Naive thymus-derived CD4-positive, alpha-beta T cell (primary cell): ENCODE data around the gene NEK10. TPM values are rescaled to one million over a fixed set of nuclear protein-coding genes. Genes with fewer than 3 reads are reported as not detected.
"Not testable (repeated sequence)": the region's sequence is repeated elsewhere in the genome, so short reads cannot be mapped to it uniquely, and the experiment has no call there.

Experiments used
- ATAC-seq: fragments of 150-1000 bp; cut with Tn5 transposase; 2 replicates; pipeline ENCODE4 v1.10.0; 2021; ENCODE audit warnings: mild to moderate bottlenecking, moderate library complexity
- CTCF ChIA-PET: fragments of 350-600 bp; sonication (Branson Sonifier 250); formaldehyde crosslinking; loops from one replicate; lab custom pipeline; 2021; ENCODE audit warnings: antibody characterized with exemption; lab: Charles Lee
- POLR2A ChIA-PET: fragments of 350-600 bp; sonication (Branson Sonifier 250); formaldehyde crosslinking; loops from one replicate; lab custom pipeline; 2021; ENCODE audit warnings: antibody characterized with exemption, inconsistent platforms; lab: Charles Lee
- DNase-seq, 9 donors: peaks; one replicate each; pipeline versions ENCODE4 v3.0.0 to v3.0.0-alpha.2; 2020 to 2022; ENCODE audit warnings: mixed read lengths in 1 of 9
- H3K27ac ChIP-seq: one replicate; pipeline ENCODE4 v1.7.0; 2013; ENCODE audit warnings: mild to moderate bottlenecking, low read depth, low read length, moderate library complexity
- H3K27me3 ChIP-seq, 2 donors: one replicate each; pipeline ENCODE4 v1.7.0; 2013; ENCODE audit warnings: low read length in 2 of 2, mild to moderate bottlenecking in 2 of 2, moderate library complexity in 2 of 2; ENCODE audit not compliant: control insufficient read depth in 2 of 2, insufficient read depth in 2 of 2
- H3K36me3 ChIP-seq, 3 experiments: 1 replicate in 2 of 3; 2 replicates in 1 of 3; pipeline ENCODE4 v1.7.0; 2013; ENCODE audit warnings: low read length in 3 of 3, mild to moderate bottlenecking in 3 of 3, moderate library complexity in 1 of 3; ENCODE audit not compliant: insufficient read depth in 3 of 3, control insufficient read depth in 2 of 3
- H3K4me1 ChIP-seq, 2 donors: one replicate each; pipeline ENCODE4 v1.7.0; 2013; ENCODE audit warnings: low read length in 2 of 2, mild to moderate bottlenecking in 2 of 2, moderate library complexity in 1 of 2; ENCODE audit not compliant: control insufficient read depth in 2 of 2, insufficient read depth in 2 of 2
- H3K4me3 ChIP-seq: 2 replicates; pipeline ENCODE4 v1.7.0; 2013; ENCODE audit warnings: mild to moderate bottlenecking, low read length
- H3K9me3 ChIP-seq, 3 experiments: 1 replicate in 2 of 3; 2 replicates in 1 of 3; pipeline ENCODE4 v1.7.0; 2013; ENCODE audit warnings: low read length in 3 of 3; ENCODE audit not compliant: control insufficient read depth in 2 of 3
- H3K27ac Mint-ChIP-seq, 9 donors: one replicate each; pipeline ENCODE4 v1.8.0; 2020 to 2022; ENCODE audit warnings: mixed read lengths in 9 of 9, mild to moderate bottlenecking in 8 of 9, moderate library complexity in 5 of 9, inconsistent platforms in 2 of 9
- H3K27me3 Mint-ChIP-seq, 5 donors: one replicate each; pipeline ENCODE4 v1.8.0; 2021 to 2022; ENCODE audit warnings: mixed read lengths in 5 of 5, mild to moderate bottlenecking in 1 of 5
- H3K36me3 Mint-ChIP-seq, 5 donors: one replicate each; pipeline ENCODE4 v1.8.0; 2020 to 2022; ENCODE audit warnings: mixed read lengths in 5 of 5, mild to moderate bottlenecking in 3 of 5, inconsistent platforms in 1 of 5
- H3K4me1 Mint-ChIP-seq, 7 donors: one replicate each; pipeline ENCODE4 v1.8.0; 2020 to 2022; ENCODE audit warnings: mixed read lengths in 7 of 7, mild to moderate bottlenecking in 3 of 7, inconsistent platforms in 1 of 7
- H3K4me3 Mint-ChIP-seq, 10 donors: one replicate each; pipeline ENCODE4 v1.8.0; 2020 to 2022; ENCODE audit warnings: mild to moderate bottlenecking in 10 of 10, mixed read lengths in 10 of 10, moderate library complexity in 6 of 10, inconsistent platforms in 2 of 10
- H3K9me3 Mint-ChIP-seq, 11 donors: one replicate each; pipeline ENCODE4 v1.8.0; 2020 to 2022; ENCODE audit warnings: mixed read lengths in 11 of 11, mild to moderate bottlenecking in 4 of 11, inconsistent platforms in 1 of 11, moderate library complexity in 1 of 11
- intact Hi-C, 2 donors: fragments of 100-400 bp; cut with micrococcal nuclease; formaldehyde crosslinking; loops; one replicate each; pipeline ENCODE4 v1.15.1; 2023
- polyA plus RNA-seq, 2 donors: library from polyadenylated mRNA; unstranded; fragments of 300-500 nt; fragmentation: Illumina TruSeq; gene quantifications; one replicate each; pipeline ENCODE4 v1.2.3, GENCODE V29; 2021
- total RNA-seq, 6 experiments: library from RNA in 5 of 6; stranded (reverse) in 5 of 6; gene quantifications; 1 replicate in 5 of 6; 2 replicates in 1 of 6; pipeline ENCODE4 v1.2.3 and lab custom pipeline; 2021 to 2026

NEK10 gene
- total and polyA plus RNA-seq, 7 experiments from 2014 or later: 0.64 to 2.0 (median 0.95) TPM; not detected in 2

DNA sequence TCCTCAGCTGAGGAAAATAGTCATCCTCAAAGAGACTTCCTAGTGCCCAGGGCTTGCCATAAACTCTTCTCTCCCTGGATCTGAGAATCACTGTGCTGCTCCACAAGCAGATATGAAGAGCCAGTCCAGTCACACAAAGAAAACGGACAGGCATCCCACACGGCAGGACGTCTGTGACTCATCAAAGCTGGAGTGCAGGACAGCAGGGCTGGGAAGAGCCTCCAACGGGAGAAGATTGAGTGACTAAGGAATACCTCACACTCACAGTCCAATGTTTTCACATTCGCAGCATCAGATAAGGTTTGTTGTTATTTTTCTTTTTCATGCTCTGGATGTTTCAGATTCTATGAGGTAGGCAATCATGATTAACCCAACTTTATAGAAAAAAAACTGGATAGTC is 57.8 kb downstream of the NEK10 start:
- POLR2A ChIA-PET: no interaction called here
- Mint-ChIP-seq H3K4me3 (no peak overlapping the region), H3K27me3 (peaks cover 0 to 20% (median 8%) of the 10 kb centered on the region in 5 donors), H3K9me3 (no peaks in the 10 kb centered on the region), H3K4me1 (peaks cover 0 to 4% (median 0%) of the 10 kb centered on the region in 7 donors), H3K36me3 (no peaks in the 10 kb centered on the region), H3K27ac (no peak overlapping the region)
- CTCF ChIA-PET: interaction anchor here (0.9 to 3.7 kb wide), 3 partner anchors 346 to 368 kb away, joined by 3 to 17 read pairs (median 4); no protein-coding TSS in a partner anchor
- DNase-seq (no peak), ATAC-seq (no peak)
- Histone ChIP-seq H3K4me3 (no peak overlapping the region), H3K9me3 (no peaks in the 10 kb centered on the region), H3K27ac (no peak overlapping the region), H3K4me1 (no peaks in the 10 kb centered on the region), H3K36me3 (no peaks in the 10 kb centered on the region), H3K27me3 (no peaks in the 10 kb centered on the region)
- intact Hi-C loops: loop anchor here (5.0 kb wide), 3 partner anchors 46 to 1016 kb away; partner anchors contain the start of gene SLC4A7 (in 1 of the 2)

DNA sequence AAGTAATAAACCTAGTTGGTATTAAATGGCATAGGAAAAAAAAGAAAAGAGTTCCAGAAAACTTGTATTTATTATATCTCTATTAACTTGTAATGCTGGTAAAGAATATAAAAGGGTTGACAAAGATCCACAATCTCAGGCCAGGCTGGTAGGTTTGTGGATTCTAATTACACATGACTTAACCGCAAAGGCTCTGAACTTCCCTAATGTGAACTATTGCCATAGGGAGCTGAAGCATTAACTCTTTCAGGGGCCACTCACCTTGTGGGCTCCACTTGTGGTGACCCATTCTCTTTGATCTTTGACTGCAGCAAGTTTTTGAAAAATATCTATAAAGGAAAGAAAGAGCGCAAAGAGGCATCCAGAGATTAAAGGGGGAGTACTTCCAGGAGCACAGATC is 58.5 kb downstream of the NEK10 start:
- ATAC-seq (no peak), DNase-seq (no peak)
- CTCF ChIA-PET: interaction anchor here (1.0 to 3.7 kb wide), 2 partner anchors 349 to 369 kb away, joined by 3 to 17 read pairs; no protein-coding TSS in a partner anchor
- intact Hi-C loops: loop anchor here (5.0 kb wide), 3 partner anchors 47 to 1017 kb away; partner anchors contain the start of gene SLC4A7 (in 1 of the 2)
- POLR2A ChIA-PET: no interaction called here
- Histone ChIP-seq H3K27me3 (no peaks in the 10 kb centered on the region), H3K4me3 (no peak overlapping the region), H3K9me3 (no peaks in the 10 kb centered on the region), H3K4me1 (no peaks in the 10 kb centered on the region), H3K36me3 (no peaks in the 10 kb centered on the region), H3K27ac (no peak overlapping the region)
- no peak overlapping the region for H3K4me3 Mint-ChIP-seq
- peaks cover 0 to 4% (median 0%) of the 10 kb centered on the region in 7 donors for H3K4me1 Mint-ChIP-seq
- H3K36me3 Mint-ChIP-seq: no peaks in the 10 kb centered on the region
- no peak overlapping the region for H3K27ac Mint-ChIP-seq
- no peaks in the 10 kb centered on the region for H3K9me3 Mint-ChIP-seq
- H3K27me3 Mint-ChIP-seq: peaks cover 6 to 25% (median 8%) of the 10 kb centered on the region in 5 donors

DNA sequence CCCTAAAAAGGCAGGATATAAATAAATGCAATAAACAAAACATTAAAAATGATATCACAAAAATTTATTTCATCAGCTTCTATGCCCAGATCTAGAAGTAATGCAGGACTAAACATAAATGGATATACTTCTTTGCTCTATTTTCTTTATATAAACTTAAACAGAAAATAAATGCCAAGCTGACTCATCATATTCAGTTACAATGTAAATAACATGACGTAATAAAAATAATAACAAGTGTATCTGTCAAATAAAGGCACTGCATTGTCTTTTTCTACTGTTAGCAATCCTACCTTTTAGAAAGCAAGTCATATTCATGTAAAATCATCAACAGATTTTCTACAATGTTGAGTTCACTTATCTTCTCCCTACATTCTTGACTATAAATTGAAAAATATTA is 61.6 kb downstream of the NEK10 start:
- H3K4me3 Mint-ChIP-seq: no peak overlapping the region
- Histone ChIP-seq H3K36me3 (no peaks in the 10 kb centered on the region), H3K27me3 (no peaks in the 10 kb centered on the region), H3K27ac (no peak overlapping the region), H3K4me3 (no peak overlapping the region), H3K4me1 (no peaks in the 10 kb centered on the region), H3K9me3 (no peaks in the 10 kb centered on the region)
- ChIA-PET CTCF (interaction anchor here (0.6 kb wide), 1 partner anchor 159 kb away, joined by 3 read pairs; no protein-coding TSS in a partner anchor), POLR2A (no interaction called here)
- DNase-seq: no peak
- intact Hi-C loops: no loop called here
- H3K4me1 Mint-ChIP-seq: peaks cover 0 to 4% (median 0%) of the 10 kb centered on the region in 7 donors
- H3K27me3 Mint-ChIP-seq: peaks cover 7 to 25% (median 9%) of the 10 kb centered on the region in 5 donors
- H3K27ac Mint-ChIP-seq: no peak overlapping the region
- H3K9me3 Mint-ChIP-seq: no peaks in the 10 kb centered on the region
- no peaks in the 10 kb centered on the region for H3K36me3 Mint-ChIP-seq
- ATAC-seq: no peak

DNA sequence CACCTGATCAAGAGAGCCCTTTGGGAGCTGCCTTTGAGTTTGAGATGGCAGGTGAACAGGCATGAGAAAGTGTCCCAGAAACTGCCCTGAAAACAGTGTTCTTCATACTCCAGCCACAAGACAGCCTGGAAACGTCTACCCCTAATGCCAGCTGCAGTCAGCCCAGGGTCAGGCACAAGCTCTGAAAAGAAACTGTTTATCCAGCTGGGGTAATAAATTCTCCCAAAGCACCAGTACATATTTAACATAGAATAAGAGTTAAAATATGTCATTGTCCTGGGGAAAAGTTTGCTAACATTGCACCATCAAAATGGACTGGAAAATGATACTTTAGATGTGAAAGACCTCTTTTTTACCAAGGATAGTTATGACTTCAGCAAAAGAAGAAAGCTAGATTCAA is 66.3 kb downstream of the NEK10 start:
- H3K4me3 Mint-ChIP-seq: no peak overlapping the region
- Histone ChIP-seq H3K9me3 (peaks cover 0 to 3% (median 0%) of the 10 kb centered on the region in 3 experiments), H3K36me3 (no peaks in the 10 kb centered on the region), H3K4me1 (no peaks in the 10 kb centered on the region), H3K27me3 (no peaks in the 10 kb centered on the region), H3K27ac (no peak overlapping the region), H3K4me3 (no peak overlapping the region)
- peaks cover 0 to 11% (median 7%) of the 10 kb centered on the region in 5 donors for H3K27me3 Mint-ChIP-seq
- ATAC-seq (no peak), DNase-seq (no peak)
- peaks cover 0 to 31% (median 5%) of the 10 kb centered on the region in 11 donors for H3K9me3 Mint-ChIP-seq
- ChIA-PET POLR2A (no interaction called here), CTCF (interaction anchor here (0.6 kb wide), 1 partner anchor 183 kb away, joined by 3 read pairs; no protein-coding TSS in a partner anchor)
- H3K27ac Mint-ChIP-seq: no peak overlapping the region
- no peaks in the 10 kb centered on the region for H3K4me1 Mint-ChIP-seq
- intact Hi-C loops: no loop called here
- peaks cover 0 to 19% (median 8%) of the 10 kb centered on the region in 5 donors for H3K36me3 Mint-ChIP-seq

DNA sequence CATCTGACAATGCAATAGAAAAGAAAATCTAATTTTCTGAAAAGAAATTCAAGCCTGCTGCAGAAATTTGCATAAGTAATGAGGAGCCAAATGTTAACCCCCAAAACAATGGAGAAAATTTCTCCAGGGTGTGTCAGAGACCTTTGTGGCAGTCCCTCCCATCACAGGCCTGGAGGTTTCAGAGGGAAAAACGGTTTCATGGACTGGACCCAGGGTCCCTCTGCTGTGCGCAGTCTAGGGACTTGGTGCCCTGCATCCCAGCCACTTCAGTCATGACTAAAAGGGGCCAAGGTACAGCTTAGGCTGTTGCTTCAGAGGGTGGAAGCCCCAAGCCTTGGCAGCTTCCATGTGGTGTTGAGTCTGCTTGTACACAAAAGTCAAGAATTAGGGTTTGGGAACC is 70.2 kb downstream of the NEK10 start:
- H3K4me3 ChIP-seq, H3K27me3 ChIP-seq, H3K27me3 Mint-ChIP-seq, intact Hi-C loops, H3K36me3 ChIP-seq, H3K9me3 ChIP-seq, POLR2A ChIA-PET, H3K4me1 ChIP-seq, CTCF ChIA-PET, H3K27ac ChIP-seq, ATAC-seq, DNase-seq, H3K4me3 Mint-ChIP-seq, H3K27ac Mint-ChIP-seq, H3K4me1 Mint-ChIP-seq: not testable (repeated sequence)
- peaks cover 0 to 19% (median 8%) of the 10 kb centered on the region in 5 donors for H3K36me3 Mint-ChIP-seq
- peaks cover 0 to 31% (median 5%) of the 10 kb centered on the region in 11 donors for H3K9me3 Mint-ChIP-seq

DNA sequence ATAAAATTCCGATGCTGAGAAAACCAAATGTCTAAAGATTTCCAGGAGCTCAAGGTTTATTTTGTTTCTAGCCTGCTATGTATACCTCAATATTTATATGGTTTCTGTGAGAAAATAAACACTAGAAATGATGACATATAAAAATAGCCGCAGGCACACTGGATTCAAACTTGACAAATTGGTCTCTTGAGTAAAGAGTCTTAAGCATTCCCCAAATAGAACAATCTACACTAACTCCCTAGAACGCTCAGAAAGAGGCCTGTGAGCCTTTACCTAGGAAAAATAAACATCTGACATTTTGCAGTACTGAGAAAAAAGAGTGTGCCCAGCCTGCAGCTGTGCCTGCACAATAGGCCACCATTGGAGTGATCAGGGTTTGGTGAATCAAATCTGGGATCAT is 75.2 kb downstream of the NEK10 start:
- Histone ChIP-seq H3K36me3 (no peaks in the 10 kb centered on the region), H3K9me3 (no peaks in the 10 kb centered on the region), H3K4me1 (no peaks in the 10 kb centered on the region), H3K27ac (no peak overlapping the region), H3K27me3 (no peaks in the 10 kb centered on the region), H3K4me3 (no peak overlapping the region)
- ATAC-seq: no peak
- H3K36me3 Mint-ChIP-seq: peaks cover 0 to 5% (median 0%) of the 10 kb centered on the region in 5 donors
- intact Hi-C loops: no loop called here
- H3K27ac Mint-ChIP-seq: no peak overlapping the region
- DNase-seq: no peak
- no peaks in the 10 kb centered on the region for H3K4me1 Mint-ChIP-seq
- POLR2A ChIA-PET: no interaction called here
- CTCF ChIA-PET: no interaction called here
- H3K9me3 Mint-ChIP-seq: peaks cover 0 to 7% (median 1%) of the 10 kb centered on the region in 11 donors
- H3K27me3 Mint-ChIP-seq: no peaks in the 10 kb centered on the region
- H3K4me3 Mint-ChIP-seq: no peak overlapping the region

DNA sequence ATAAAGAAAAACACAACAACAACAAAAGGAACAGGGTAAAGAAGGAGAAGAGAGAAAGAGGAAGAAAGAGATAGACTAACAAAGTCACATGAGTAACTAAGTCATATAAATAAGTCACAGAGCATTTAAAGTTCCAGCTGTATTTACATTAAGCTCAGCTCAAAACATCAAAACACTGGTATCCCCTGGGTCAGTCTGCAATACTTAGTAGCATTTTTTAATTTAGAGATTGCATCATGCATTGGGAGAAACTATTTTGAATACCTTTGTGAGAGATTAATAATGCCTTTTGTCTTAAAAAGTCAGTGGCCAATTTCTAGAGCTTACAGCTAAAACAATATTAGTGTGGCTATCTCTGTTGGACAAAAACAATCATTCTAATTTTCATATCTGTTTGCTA is 78.4 kb downstream of the NEK10 start:
- no peaks in the 10 kb centered on the region for H3K4me1 Mint-ChIP-seq
- H3K9me3 Mint-ChIP-seq: peaks cover 0 to 3% (median 0%) of the 10 kb centered on the region in 11 donors
- DNase-seq (no peak), ATAC-seq (no peak)
- Histone ChIP-seq H3K4me3 (no peak overlapping the region), H3K36me3 (no peaks in the 10 kb centered on the region), H3K4me1 (no peaks in the 10 kb centered on the region), H3K27me3 (no peaks in the 10 kb centered on the region), H3K27ac (no peak overlapping the region), H3K9me3 (no peaks in the 10 kb centered on the region)
- POLR2A ChIA-PET: no interaction called here
- CTCF ChIA-PET: no interaction called here
- H3K27me3 Mint-ChIP-seq: no peaks in the 10 kb centered on the region
- H3K27ac Mint-ChIP-seq: no peak overlapping the region
- no peaks in the 10 kb centered on the region for H3K36me3 Mint-ChIP-seq
- intact Hi-C loops: no loop called here
- H3K4me3 Mint-ChIP-seq: no peak overlapping the region
